ENCODE measurements around the gene CNTN4. TPM values are rescaled to one million over a fixed set of nuclear protein-coding genes. Genes with fewer than 3 reads are reported as not detected.

The CNTN4 gene
- total RNA-seq, 1 donor from 2014 or later: 0.79 TPM

DNA sequence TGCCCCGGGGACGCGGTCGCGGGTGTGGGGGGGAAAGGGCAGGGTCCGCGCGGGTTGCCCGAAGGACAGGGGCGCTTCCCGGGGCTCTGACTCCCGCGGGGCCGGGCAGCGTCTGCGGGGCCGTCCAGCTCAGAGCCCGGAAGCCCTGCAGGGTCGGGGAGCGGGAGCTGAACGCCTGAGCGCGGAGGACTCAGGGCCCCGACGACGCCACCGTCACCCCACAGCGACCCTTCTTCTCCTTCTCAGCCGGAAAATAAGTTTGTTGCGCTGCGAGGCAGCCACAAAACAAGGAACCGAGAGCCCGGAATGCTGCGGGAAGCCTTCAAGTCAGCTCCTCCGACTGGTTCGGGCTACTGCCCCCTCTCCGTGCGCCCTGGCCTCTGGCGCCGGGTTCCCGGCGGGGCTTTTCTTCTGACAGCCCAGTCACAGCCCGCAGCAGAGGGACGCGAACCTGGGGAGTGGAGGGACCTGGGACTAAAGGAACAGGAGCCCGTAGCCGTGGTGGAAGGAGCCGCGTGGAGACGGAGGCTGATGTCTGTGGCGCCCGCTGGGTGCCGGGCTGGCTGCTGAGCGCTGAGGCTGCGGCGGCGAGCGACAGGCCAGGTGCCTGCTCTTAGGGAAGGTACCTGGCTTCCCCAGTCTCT lies 484 bp downstream of the CNTN4 start:
- no peak for TF ChIP-seq CTCF (IDR thresholded peaks at IDR 0.05; ENCODE audit: insufficient read depth, low read length, severe bottlenecking)
- FAIRE-seq: no peak
- no peak for DNase-seq (ENCODE audit: low read depth)
- Histone ChIP-seq H3K27me3 (ENCODE audit: control insufficient read depth, insufficient read depth, low read length) (peaks cover 18% of the 10 kb centered on the region), H3K4me3 (ENCODE audit: low read depth, low read length) (peak overlapping the region; percentile 18), H3K36me3 (ENCODE audit: control insufficient read depth, insufficient read depth, low read length) (no peaks in the 10 kb centered on the region)

DNA sequence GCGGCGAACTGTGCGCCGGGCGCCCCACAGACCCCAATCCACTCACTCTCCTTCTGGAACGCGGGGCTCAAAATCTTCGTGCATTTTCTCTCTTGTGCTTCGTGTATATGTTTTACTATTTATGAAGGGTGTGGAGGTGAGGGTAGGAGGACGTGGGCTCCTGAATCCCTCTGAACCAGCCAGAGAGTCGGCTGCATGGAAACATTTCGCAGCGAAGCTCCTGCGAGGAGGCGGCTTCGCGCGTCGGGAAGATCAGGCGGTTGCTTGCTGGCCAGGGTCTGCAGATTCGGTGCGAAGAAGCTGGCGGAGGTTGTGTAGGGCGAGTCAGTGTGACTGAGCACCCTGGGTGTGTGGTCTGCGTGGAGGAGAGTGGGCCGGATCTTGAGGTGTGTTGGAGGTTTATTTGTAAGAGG lies 1.1 kb downstream of the CNTN4 start:
- Histone ChIP-seq H3K36me3 (ENCODE audit: control insufficient read depth, insufficient read depth, low read length) (no peaks in the 10 kb centered on the region), H3K27me3 (ENCODE audit: control insufficient read depth, insufficient read depth, low read length) (peaks cover 18% of the 10 kb centered on the region), H3K4me3 (ENCODE audit: low read depth, low read length) (no peak overlapping the region)
- DNase-seq (ENCODE audit: low read depth): no peak
- TF ChIP-seq CTCF (IDR thresholded peaks at IDR 0.05; ENCODE audit: insufficient read depth, low read length, severe bottlenecking): no peak
- FAIRE-seq: no peak

DNA sequence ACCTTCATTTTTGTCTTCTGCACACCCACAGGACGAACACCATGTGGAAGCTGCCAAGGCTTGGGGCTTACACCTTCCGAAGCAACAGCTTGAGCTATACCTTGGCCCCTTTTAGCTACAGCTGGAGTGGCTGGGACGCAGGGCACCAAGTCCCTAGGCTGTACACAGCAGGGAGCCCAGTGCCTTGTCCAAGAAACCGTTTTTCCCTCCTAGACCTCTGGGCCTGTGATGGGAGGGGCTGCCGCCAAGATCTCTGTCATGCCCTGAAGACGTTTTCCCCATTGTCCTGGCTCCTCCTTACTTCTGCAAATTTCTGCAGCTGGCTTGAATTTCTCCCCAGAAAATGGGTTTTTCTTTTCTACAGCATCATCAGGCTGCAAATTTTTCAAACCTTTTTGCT lies 7.8 kb downstream of the CNTN4 start:
- TF ChIP-seq CTCF (IDR thresholded peaks at IDR 0.05; ENCODE audit: insufficient read depth, low read length, severe bottlenecking): no peak
- no peaks in the 10 kb centered on the region for H3K36me3 ChIP-seq (ENCODE audit: control insufficient read depth, insufficient read depth, low read length)
- H3K27me3 ChIP-seq (ENCODE audit: control insufficient read depth, insufficient read depth, low read length): no peaks in the 10 kb centered on the region
- DNase-seq (ENCODE audit: low read depth): no peak
- FAIRE-seq: no peak
- H3K4me3 ChIP-seq (ENCODE audit: low read depth, low read length): no peak overlapping the region

DNA sequence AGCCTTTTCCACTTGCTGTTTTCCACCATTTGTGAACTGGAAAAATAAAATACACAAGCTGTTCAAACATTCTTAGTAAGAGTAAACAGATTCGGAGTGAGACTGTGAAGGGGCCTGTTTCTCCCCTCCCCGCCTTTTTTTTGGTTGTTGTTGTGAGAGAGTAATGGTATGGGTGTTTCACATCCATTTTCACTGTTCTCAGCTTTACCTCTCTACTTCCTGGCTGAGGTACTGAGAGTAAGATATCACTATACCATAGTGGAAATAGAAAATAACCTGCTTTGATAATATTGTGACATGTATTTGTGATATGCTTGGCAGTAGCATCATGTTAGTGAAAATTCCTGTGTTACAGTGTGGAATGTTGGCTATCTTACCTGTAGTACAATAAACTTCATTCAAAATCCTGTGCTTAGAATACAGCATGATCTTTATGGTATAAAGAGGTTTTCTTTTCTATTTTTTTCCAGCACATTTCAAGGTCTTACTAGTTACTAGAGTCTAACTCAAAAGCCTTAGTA lies 12.0 kb downstream of the CNTN4 start:
- DNase-seq (ENCODE audit: low read depth) (no peak), FAIRE-seq (no peak)
- Histone ChIP-seq H3K4me3 (ENCODE audit: low read depth, low read length) (no peak overlapping the region), H3K27me3 (ENCODE audit: control insufficient read depth, insufficient read depth, low read length) (no peaks in the 10 kb centered on the region), H3K36me3 (ENCODE audit: control insufficient read depth, insufficient read depth, low read length) (no peaks in the 10 kb centered on the region)
- TF ChIP-seq CTCF (IDR thresholded peaks at IDR 0.05; ENCODE audit: insufficient read depth, low read length, severe bottlenecking): no peak

DNA sequence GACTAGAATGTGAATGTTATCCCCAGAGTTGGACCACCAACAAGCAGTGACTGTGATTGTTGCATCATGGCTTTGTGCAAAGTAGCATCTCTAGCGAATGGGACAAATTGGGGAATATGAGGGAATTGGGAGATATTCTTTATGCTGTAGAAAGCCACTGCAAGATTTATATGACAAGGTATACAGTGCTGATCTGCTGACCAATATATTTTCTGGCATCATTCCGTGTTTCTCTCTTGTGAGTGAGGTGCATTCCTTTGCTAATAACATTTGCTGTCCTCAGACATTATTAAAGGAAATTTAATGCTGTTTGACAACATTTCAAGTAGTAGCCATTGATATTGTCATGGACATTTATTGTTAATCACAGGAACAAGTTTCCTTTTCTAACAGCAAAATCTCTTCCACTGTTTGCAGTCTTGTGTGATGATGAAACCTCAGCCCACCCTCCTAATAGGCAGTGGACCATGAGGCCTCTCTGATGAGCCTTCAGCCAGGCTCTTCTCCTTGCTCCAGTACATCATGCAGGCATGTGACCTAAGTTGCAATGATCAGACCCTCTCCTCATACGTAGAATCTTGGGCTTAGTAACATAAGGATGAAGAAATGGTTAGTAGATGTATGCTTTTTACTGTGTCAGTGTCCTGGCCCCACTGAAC lies 16.1 kb downstream of the CNTN4 start:
- no peak for TF ChIP-seq CTCF (IDR thresholded peaks at IDR 0.05; ENCODE audit: insufficient read depth, low read length, severe bottlenecking)
- DNase-seq (ENCODE audit: low read depth) (no peak), FAIRE-seq (no peak)
- no peaks in the 10 kb centered on the region for H3K36me3 ChIP-seq (ENCODE audit: control insufficient read depth, insufficient read depth, low read length)
- no peaks in the 10 kb centered on the region for H3K27me3 ChIP-seq (ENCODE audit: control insufficient read depth, insufficient read depth, low read length)
- no peak overlapping the region for H3K4me3 ChIP-seq (ENCODE audit: low read depth, low read length)

All from bronchial epithelial cell (primary cell).